Prostate gland (tissue), 2 donors: Measurements from ENCODE around the gene TXNDC15.

Experiments used
- POLR2A ChIP-seq: fragments of 450-650 bp; IDR thresholded peaks from one replicate; pipeline ENCODE4 v1.6.1; 2016; ENCODE audit warnings: antibody characterized with exemption, mild to moderate bottlenecking
- POLR2AphosphoS5 ChIP-seq: sonication (generic); formaldehyde crosslinking; IDR thresholded peaks from one replicate; pipeline ENCODE4 v1.6.1; 2017; ENCODE audit warnings: antibody characterized with exemption
- TF ChIP-seq, protein P1 (sequence below), 4 experiments: fragments of 200-600 bp in 2 of 4; fragments of 450-650 bp in 2 of 4; sonication (generic) in 2 of 4; IDR thresholded peaks; 1 replicate in 3 of 4; 2 replicates in 1 of 4; pipeline ENCODE4 v1.5.1; 2016 to 2019; ENCODE audit warnings: antibody characterized with exemption in 4 of 4, mild to moderate bottlenecking in 2 of 4, moderate library complexity in 2 of 4

DNA sequence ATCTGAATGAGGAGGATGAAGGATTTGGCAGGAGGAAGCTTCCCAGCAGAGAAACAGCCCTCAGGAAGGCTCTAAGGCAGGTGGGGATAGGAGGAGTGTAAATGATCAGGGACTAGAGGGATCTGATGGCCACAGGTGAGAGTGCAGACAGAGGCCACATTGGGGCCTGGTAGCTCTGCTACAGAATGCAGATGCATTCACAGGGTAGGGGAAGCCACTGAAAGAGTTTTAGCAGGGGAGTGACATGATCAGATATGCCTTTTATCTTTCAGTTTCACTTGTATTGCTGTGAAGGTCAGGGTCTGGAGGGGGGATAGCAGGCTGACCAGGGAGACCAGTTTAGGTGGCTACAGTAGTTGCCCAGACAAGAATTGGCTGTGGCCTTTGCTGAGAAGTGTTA, 3.0 kb downstream of the TXNDC15 start:
- TF ChIP-seq, protein P1, sequence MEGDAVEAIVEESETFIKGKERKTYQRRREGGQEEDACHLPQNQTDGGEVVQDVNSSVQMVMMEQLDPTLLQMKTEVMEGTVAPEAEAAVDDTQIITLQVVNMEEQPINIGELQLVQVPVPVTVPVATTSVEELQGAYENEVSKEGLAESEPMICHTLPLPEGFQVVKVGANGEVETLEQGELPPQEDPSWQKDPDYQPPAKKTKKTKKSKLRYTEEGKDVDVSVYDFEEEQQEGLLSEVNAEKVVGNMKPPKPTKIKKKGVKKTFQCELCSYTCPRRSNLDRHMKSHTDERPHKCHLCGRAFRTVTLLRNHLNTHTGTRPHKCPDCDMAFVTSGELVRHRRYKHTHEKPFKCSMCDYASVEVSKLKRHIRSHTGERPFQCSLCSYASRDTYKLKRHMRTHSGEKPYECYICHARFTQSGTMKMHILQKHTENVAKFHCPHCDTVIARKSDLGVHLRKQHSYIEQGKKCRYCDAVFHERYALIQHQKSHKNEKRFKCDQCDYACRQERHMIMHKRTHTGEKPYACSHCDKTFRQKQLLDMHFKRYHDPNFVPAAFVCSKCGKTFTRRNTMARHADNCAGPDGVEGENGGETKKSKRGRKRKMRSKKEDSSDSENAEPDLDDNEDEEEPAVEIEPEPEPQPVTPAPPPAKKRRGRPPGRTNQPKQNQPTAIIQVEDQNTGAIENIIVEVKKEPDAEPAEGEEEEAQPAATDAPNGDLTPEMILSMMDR (IDR thresholded peaks at IDR 0.05), result no peak
- TF ChIP-seq POLR2A (no peak), POLR2AphosphoS5 (no peak)
